Activated CD4-positive, alpha-beta T cell treated with anti-CD3 and anti-CD28 coated beads for 36 hours (primary cell): Measurements from ENCODE around the gene LSM5. TPM values are rescaled to one million over a fixed set of nuclear protein-coding genes. Genes with fewer than 3 reads are reported as not detected.
"Not testable (repeated sequence)": the region's sequence is repeated elsewhere in the genome, so short reads cannot be mapped to it uniquely, and the experiment has no call there.

Experiments
- ATAC-seq: fragments of 200-7000 bp; cut with Tn5 transposase; one replicate; pipeline ENCODE4 v1.10.0; 2021; ENCODE audit warnings: mild to moderate bottlenecking, moderate library complexity
- CTCF ChIA-PET: fragments of 350-600 bp; sonication (Branson Sonifier 250); formaldehyde crosslinking; loops from one replicate; lab custom pipeline; 2021; ENCODE audit warnings: antibody characterized with exemption; lab: Charles Lee
- POLR2A ChIA-PET: fragments of 350-600 bp; sonication (Branson Sonifier 250); formaldehyde crosslinking; loops from one replicate; lab custom pipeline; 2021; ENCODE audit warnings: antibody characterized with exemption, inconsistent platforms; lab: Charles Lee
- DNase-seq: peaks from one replicate; pipeline ENCODE4 v3.0.0-alpha.2; 2020
- H3K27ac Mint-ChIP-seq: one replicate; pipeline ENCODE4 v1.8.0; 2021; ENCODE audit warnings: mixed read lengths
- H3K27me3 Mint-ChIP-seq: one replicate; pipeline ENCODE4 v1.8.0; 2021; ENCODE audit warnings: mixed read lengths
- H3K36me3 Mint-ChIP-seq: one replicate; pipeline ENCODE4 v1.8.0; 2021; ENCODE audit warnings: low read depth, mixed read lengths
- H3K4me1 Mint-ChIP-seq: one replicate; pipeline ENCODE4 v1.8.0; 2021; ENCODE audit warnings: mixed read lengths
- H3K4me3 Mint-ChIP-seq: one replicate; pipeline ENCODE4 v1.8.0; 2021; ENCODE audit warnings: mild to moderate bottlenecking, moderate library complexity, mixed read lengths
- H3K9me3 Mint-ChIP-seq: one replicate; pipeline ENCODE4 v1.8.0; 2021; ENCODE audit warnings: low read depth, mixed read lengths
- intact Hi-C, 2 experiments: fragments of 100-400 bp; cut with DNase I in 1 of 2; cut with micrococcal nuclease in 1 of 2; formaldehyde crosslinking; loops; one replicate each; pipeline versions ENCODE4 v1.14.2 to v1.15.1; 2022 to 2024; cut with DNase I, micrococcal nuclease
- total RNA-seq, 2 experiments: library from RNA; stranded (reverse); gene quantifications; one replicate each; pipeline ENCODE4 v1.2.3, GENCODE V29; 2021

The LSM5 gene
- total RNA-seq, 2 experiments from 2014 or later, result 75.6 to 135 TPM

DNA sequence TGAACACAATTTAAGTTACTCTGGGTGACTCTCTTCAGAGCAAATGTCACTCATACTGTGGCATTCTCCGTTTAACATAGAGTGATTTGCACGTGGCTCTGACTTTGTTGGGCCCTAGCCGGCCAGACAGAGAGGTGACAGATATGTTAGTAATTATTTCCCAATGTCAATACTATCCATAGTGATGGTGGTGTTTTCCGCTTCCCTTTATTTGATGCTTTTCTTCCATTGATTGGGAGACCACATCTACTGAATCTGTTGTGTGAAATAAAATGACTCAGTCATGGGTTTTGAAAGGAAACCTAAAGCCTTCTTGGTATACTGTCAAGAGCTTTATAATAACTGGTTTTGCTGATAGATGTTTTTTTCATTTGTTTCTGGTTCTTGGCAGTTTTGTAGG lies 12.5 kb upstream of the LSM5 start:
- Mint-ChIP-seq H3K9me3 (no peaks in the 10 kb centered on the region), H3K27me3 (no peaks in the 10 kb centered on the region), H3K27ac (peak overlapping the region; percentile 85), H3K4me1 (peaks cover 59% of the 10 kb centered on the region), H3K4me3 (peak overlapping the region; percentile 37), H3K36me3 (peaks cover 27% of the 10 kb centered on the region)
- DNase-seq (peak; percentile 59), ATAC-seq (peak; percentile 72)
- CTCF ChIA-PET, result no interaction called here
- POLR2A ChIA-PET, result no interaction called here
- intact Hi-C loops, result no loop called here

- ATAC-seq, result no peak
- H3K4me1 Mint-ChIP-seq, result peaks cover 61% of the 10 kb centered on the region
- H3K4me3 Mint-ChIP-seq, result no peak overlapping the region
- ChIA-PET POLR2A (no interaction called here), CTCF (interaction anchor here (1.4 kb wide), 1 partner anchor 10 kb away, joined by 6 read pairs; no protein-coding TSS in a partner anchor)
- peaks cover 33% of the 10 kb centered on the region for H3K36me3 Mint-ChIP-seq
- no peaks in the 10 kb centered on the region for H3K27me3 Mint-ChIP-seq
- no peak for DNase-seq
- intact Hi-C loops, result no loop called here
- peak overlapping the region; percentile 51 for H3K27ac Mint-ChIP-seq
- no peaks in the 10 kb centered on the region for H3K9me3 Mint-ChIP-seq
These were observed 11.3 kb upstream of the LSM5 start for GRCh38 chr7:32501522-32501921.

DNA sequence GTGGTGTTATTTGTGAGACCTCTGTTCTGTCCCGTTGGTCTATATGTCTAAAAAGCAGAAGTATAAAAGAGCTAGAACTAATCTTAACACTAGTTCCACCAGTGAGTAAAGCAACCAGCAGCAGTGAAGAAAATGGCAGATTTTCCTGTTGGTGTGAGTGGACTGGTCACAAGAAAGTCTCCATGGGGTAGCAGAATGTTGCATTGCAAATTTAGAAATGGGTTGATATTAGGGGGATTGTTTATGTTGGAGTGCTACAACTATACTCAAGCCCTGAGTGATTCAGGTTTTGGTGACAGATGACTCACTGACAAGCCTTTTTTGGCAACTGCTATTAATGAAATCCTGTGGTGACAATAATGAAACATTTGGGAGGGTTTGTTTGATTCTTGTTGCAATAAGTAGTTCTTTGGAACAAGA lies 10.8 kb upstream of the LSM5 start:
- DNase-seq, result no peak
- Mint-ChIP-seq H3K27ac (peak overlapping the region; percentile 78), H3K27me3 (no peaks in the 10 kb centered on the region), H3K36me3 (peaks cover 33% of the 10 kb centered on the region), H3K4me1 (peaks cover 61% of the 10 kb centered on the region), H3K4me3 (peak overlapping the region; percentile 3), H3K9me3 (no peaks in the 10 kb centered on the region)
- ChIA-PET POLR2A (no interaction called here), CTCF (interaction anchor here (0.7 to 1.4 kb wide), 3 partner anchors 9 to 627 kb away, joined by 3 to 6 read pairs (median 6); no protein-coding TSS in a partner anchor)
- ATAC-seq, result peak; percentile 47
- intact Hi-C loops, result no loop called here

GRCh38 chr7:32500216-32500615 lies 10.0 kb upstream of the LSM5 start:
- Mint-ChIP-seq H3K27ac (peak overlapping the region; percentile 78), H3K4me1 (peaks cover 57% of the 10 kb centered on the region), H3K36me3 (peaks cover 33% of the 10 kb centered on the region)
- intact Hi-C loops, DNase-seq, H3K9me3 Mint-ChIP-seq, H3K27me3 Mint-ChIP-seq, ATAC-seq, H3K4me3 Mint-ChIP-seq, POLR2A ChIA-PET: not testable (repeated sequence)
- CTCF ChIA-PET, result interaction anchor here (0.7 to 1.6 kb wide), 4 partner anchors 8 to 628 kb away, joined by 3 to 6 read pairs (median 6); partner anchors contain the start of gene LSM5

GRCh38 chr7:32499755-32500154 lies 9.6 kb upstream of the LSM5 start:
- H3K9me3 Mint-ChIP-seq, H3K27me3 Mint-ChIP-seq, ATAC-seq, DNase-seq, H3K4me3 Mint-ChIP-seq, POLR2A ChIA-PET: not testable (repeated sequence)
- CTCF ChIA-PET, result interaction anchor here (1.0 to 1.6 kb wide), 2 partner anchors 10 to 13 kb away, joined by 5 to 6 read pairs; partner anchors contain the start of gene LSM5
- Mint-ChIP-seq H3K36me3 (peaks cover 33% of the 10 kb centered on the region), H3K4me1 (peaks cover 57% of the 10 kb centered on the region), H3K27ac (peak overlapping the region; percentile 25)
- intact Hi-C loops, result loop anchor here (5.0 to 10.0 kb wide), 5 partner anchors 63 to 1905 kb away; partner anchors contain the start of genes GARS1 (in 2 of the 2), KBTBD2 (in 1 of the 2) and MINDY4 (in 1 of the 2)

DNA sequence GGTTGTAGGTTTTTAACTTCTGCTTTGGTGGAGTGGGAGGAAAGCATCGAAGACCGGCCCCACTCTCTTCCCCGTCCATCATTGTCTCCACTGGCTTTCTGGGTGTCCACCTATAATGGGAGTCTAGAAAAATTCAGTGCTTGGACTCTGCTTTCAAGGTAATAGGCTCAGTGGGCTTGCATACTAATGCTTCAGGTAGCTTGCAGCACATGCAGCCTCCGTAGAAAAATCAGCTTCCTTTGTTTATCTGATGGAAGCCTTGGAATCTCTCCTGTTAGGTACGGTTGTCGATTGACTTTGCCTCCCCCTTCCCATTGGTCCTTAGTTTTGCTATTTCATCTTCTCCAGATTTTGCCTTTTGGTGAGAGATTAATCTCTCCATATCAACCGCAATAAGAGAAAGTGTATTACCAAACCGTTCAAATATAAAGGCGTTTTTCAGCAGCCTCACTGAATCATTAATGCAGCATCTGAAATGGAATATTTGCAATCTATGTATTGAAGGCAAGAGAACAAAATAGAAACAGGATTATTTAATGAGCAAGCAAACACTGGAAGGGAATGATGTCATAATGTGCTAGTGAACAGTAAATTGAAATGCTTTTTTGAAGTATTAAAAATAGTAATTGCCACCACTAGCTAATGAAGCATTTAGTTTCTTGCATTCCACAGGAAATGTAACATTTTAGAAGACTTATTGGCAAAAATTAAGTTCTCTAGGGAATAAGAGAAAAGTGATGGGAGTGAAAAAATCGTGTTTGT lies 6.1 kb upstream of the LSM5 start:
- Mint-ChIP-seq H3K4me3 (peak overlapping the region; percentile 87), H3K27me3 (no peaks in the 10 kb centered on the region), H3K27ac (peak overlapping the region; percentile 96), H3K4me1 (peaks cover 38% of the 10 kb centered on the region), H3K9me3 (no peaks in the 10 kb centered on the region), H3K36me3 (peaks cover 27% of the 10 kb centered on the region)
- POLR2A ChIA-PET, result interaction anchor here (0.6 kb wide), 1 partner anchor 563 kb away, joined by 10 read pairs; no protein-coding TSS in a partner anchor
- DNase-seq, result no peak
- intact Hi-C loops, result loop anchor here (5.0 to 10.0 kb wide), 5 partner anchors 66 to 1901 kb away; partner anchors contain the start of genes GARS1 (in 2 of the 2), KBTBD2 (in 1 of the 2) and MINDY4 (in 1 of the 2)
- CTCF ChIA-PET, result interaction anchor here (0.6 to 1.9 kb wide), 2 partner anchors 20 to 266 kb away, joined by 3 to 7 read pairs; no protein-coding TSS in a partner anchor
- ATAC-seq, result no peak

DNA sequence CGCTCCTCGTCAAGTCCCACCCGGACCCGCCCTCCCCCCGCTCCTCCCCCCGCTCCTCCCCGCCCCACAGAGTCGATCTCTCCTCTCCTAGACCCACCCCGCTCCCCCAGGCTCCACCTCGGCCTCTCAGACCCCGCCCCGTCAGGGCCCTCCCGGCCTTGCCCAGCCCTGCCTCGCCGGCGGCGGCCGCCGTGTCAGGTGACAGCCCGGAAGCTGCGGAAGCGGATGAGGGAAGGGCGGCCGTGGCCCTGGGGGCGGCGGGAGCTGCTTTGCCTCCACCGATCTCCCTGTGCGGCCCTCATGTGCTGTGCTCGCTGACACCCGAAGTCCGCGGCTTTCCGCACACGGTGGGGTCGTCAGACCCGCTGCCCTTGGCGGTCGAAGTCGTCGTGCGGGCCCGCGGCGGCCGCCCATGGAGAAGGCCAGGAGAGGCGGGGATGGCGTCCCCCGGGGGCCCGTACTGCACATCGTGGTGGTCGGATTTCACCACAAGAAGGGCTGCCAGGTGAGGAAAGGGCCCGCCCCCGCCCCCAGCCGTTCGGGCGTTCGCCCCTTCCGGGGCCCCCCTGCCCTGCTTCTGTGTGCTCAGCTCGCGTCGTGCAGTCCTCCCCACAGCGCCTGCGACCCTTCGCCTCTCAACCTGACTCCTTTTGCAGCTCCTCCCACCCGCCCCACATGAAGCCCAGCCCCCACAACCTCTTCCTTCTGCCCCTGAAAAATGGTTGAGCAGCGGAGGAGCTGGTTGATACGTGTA lies 5.3 kb upstream of the LSM5 start, which contains the start of gene AVL9:
Gene AVL9 (plus strand): TSS at position 192 of the 754 bp plus-strand sequence. CDS start 221 bp downstream, at position 413.
- no peaks in the 10 kb centered on the region for H3K27me3 Mint-ChIP-seq
- peaks cover 36% of the 10 kb centered on the region for H3K4me1 Mint-ChIP-seq
- ChIA-PET POLR2A (interaction anchor here (0.6 to 1.0 kb wide), 2 partner anchors 11 to 562 kb away, joined by 8 to 10 read pairs; no protein-coding TSS in a partner anchor), CTCF (interaction anchor here (0.6 to 1.9 kb wide), 2 partner anchors 21 to 266 kb away, joined by 3 to 7 read pairs; no protein-coding TSS in a partner anchor)
- H3K4me3 Mint-ChIP-seq, result peak within 1 kb of the TSS; percentile 87
- H3K36me3 Mint-ChIP-seq, result peaks cover 25% of the 10 kb centered on the region
- peak; percentile 97 for ATAC-seq
- no peaks in the 10 kb centered on the region for H3K9me3 Mint-ChIP-seq
- intact Hi-C loops, result loop anchor here (1.0 to 10.0 kb wide), 10 partner anchors 23 to 1901 kb away; partner anchors contain the start of genes BBS9 (in 2 of the 2), GARS1 (in 2 of the 2), KBTBD2 (in 1 of the 2) and MINDY4 (in 1 of the 2)
- peak within 1 kb of the TSS; percentile 96 for H3K27ac Mint-ChIP-seq
- DNase-seq, result peak; percentile 99

GRCh38 chr7:32494946-32495297 lies 4.7 kb upstream of the LSM5 start:
- ATAC-seq (no peak), DNase-seq (no peak)
- Mint-ChIP-seq H3K9me3 (no peaks in the 10 kb centered on the region), H3K36me3 (peaks cover 20% of the 10 kb centered on the region), H3K4me3 (peak overlapping the region; percentile 87), H3K4me1 (peaks cover 30% of the 10 kb centered on the region), H3K27ac (peak overlapping the region; percentile 91), H3K27me3 (no peaks in the 10 kb centered on the region)
- POLR2A ChIA-PET, result interaction anchor here (1.0 kb wide), 1 partner anchor 12 kb away, joined by 8 read pairs; no protein-coding TSS in a partner anchor
- intact Hi-C loops, result loop anchor here (1.0 to 10.0 kb wide), 15 partner anchors 24 to 1900 kb away; partner anchors contain the start of genes BBS9 (in 2 of the 2), GARS1 (in 2 of the 2), NT5C3A (in 2 of the 2) and KBTBD2 (in 1 of the 2)
- CTCF ChIA-PET, result interaction anchor here (1.9 kb wide), 1 partner anchor 22 kb away, joined by 7 read pairs; no protein-coding TSS in a partner anchor

DNA sequence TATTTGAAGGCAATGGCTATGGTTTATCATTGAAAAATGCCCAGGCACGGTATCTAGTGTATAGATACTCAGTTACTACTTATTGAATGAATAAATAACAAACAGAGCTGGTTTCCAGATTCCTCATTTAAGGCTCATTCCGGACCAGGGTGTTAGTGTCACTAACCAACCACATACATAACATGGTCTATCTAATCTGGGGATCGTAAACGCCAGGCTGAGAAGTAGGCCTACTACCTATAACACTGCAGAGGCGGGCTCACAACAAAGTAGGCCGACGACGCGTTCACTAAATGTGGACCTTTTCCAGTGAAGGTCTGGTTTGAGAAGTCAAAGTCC lies 423 bp downstream of the LSM5 start:
- H3K36me3 Mint-ChIP-seq, result peaks cover 22% of the 10 kb centered on the region
- H3K27me3 Mint-ChIP-seq, result no peaks in the 10 kb centered on the region
- H3K4me1 Mint-ChIP-seq, result peaks cover 27% of the 10 kb centered on the region
- intact Hi-C loops, result loop anchor here (1.0 to 10.0 kb wide), 16 partner anchors 17 to 1895 kb away; partner anchors contain the start of genes GARS1 (in 2 of the 2), NT5C3A (in 2 of the 2), RP9 (in 2 of the 2) and BBS9 (in 1 of the 2)
- peak overlapping the region; percentile 99 for H3K27ac Mint-ChIP-seq
- no peak for DNase-seq
- peak overlapping the region; percentile 82 for H3K4me3 Mint-ChIP-seq
- ChIA-PET CTCF (interaction anchor here (0.7 to 1.6 kb wide), 5 partner anchors 8 to 357 kb away, joined by 3 to 5 read pairs (median 4); no protein-coding TSS in a partner anchor), POLR2A (interaction anchor here (0.6 kb wide), 1 partner anchor 84 kb away, joined by 3 read pairs; no protein-coding TSS in a partner anchor)
- peak; percentile 25 for ATAC-seq
- no peaks in the 10 kb centered on the region for H3K9me3 Mint-ChIP-seq

DNA sequence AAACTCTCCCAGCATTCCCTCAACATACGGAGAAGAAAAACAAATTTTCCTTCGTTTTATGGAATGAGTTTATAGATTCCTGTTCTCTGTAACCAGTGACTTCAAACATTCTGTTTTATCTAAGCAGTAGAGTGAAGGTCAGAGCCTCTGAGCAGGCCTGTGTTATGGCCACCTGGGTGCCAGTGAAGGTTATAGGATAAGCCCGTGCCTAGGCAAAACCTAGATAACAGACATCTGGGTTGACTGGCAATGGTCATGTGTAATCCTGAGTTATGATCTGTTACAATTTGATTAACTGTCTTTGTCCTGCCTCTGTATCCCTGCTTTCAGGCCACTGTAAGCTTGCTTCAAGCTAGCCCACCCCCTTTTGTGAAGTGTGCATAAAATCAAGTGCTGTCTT lies 8.3 kb downstream of the LSM5 start:
- CTCF ChIA-PET, result interaction anchor here (1.0 kb wide), 1 partner anchor 8 kb away, joined by 3 read pairs; the partner anchor contains the start of gene LSM5
- ATAC-seq (no peak), DNase-seq (no peak)
- POLR2A ChIA-PET, result no interaction called here
- Mint-ChIP-seq H3K9me3 (no peaks in the 10 kb centered on the region), H3K4me1 (peaks cover 6% of the 10 kb centered on the region), H3K36me3 (peaks cover 13% of the 10 kb centered on the region), H3K4me3 (no peak overlapping the region), H3K27me3 (no peaks in the 10 kb centered on the region), H3K27ac (no peak overlapping the region)
- intact Hi-C loops, result no loop called here
